H9 (cell line): Measurements from ENCODE around the gene CDH16. TPM values are rescaled to one million over a fixed set of nuclear protein-coding genes. Genes with fewer than 3 reads are reported as not detected.

Experiments
- DNase-seq: peaks from one replicate; pipeline ENCODE4 v3.0.0-alpha.2; 2017
- H2AFZ ChIP-seq: one replicate; pipeline ENCODE4 v1.6.1; 2013; ENCODE audit warnings: mild to moderate bottlenecking, low read length, control low read depth, moderate library complexity
- H2AK5ac ChIP-seq: 2 replicates; pipeline ENCODE4 v1.6.1; 2013; ENCODE audit warnings: low read length, control low read depth, mixed read lengths; ENCODE audit not compliant: insufficient read length
- H2BK120ac ChIP-seq: one replicate; pipeline ENCODE4 v1.6.1; 2013; ENCODE audit warnings: low read depth, mild to moderate bottlenecking, low read length, control low read depth, inconsistent platforms; ENCODE audit not compliant: poor library complexity, severe bottlenecking
- H2BK12ac ChIP-seq: 2 replicates; pipeline ENCODE4 v1.6.1; 2013; ENCODE audit warnings: low read length, control low read depth, mixed read lengths, low read depth; ENCODE audit not compliant: insufficient read length
- H2BK15ac ChIP-seq: 2 replicates; pipeline ENCODE4 v1.6.1; 2013; ENCODE audit warnings: low read depth, low read length, control low read depth
- H2BK20ac ChIP-seq: one replicate; pipeline ENCODE4 v1.6.1; 2013; ENCODE audit warnings: low read depth, mild to moderate bottlenecking, low read length, control low read depth, inconsistent platforms; ENCODE audit not compliant: poor library complexity, severe bottlenecking
- H2BK5ac ChIP-seq: 2 replicates; pipeline ENCODE4 v1.6.1; 2013; ENCODE audit warnings: low read length, control low read depth, mixed read lengths; ENCODE audit not compliant: insufficient read length
- H3K14ac ChIP-seq: 2 replicates; pipeline ENCODE4 v1.6.1; 2013; ENCODE audit warnings: low read length, control low read depth; ENCODE audit not compliant: insufficient read depth
- H3K18ac ChIP-seq: 2 replicates; pipeline ENCODE4 v1.6.1; 2013; ENCODE audit warnings: low read depth, mild to moderate bottlenecking, mixed read lengths, low read length, control low read depth; ENCODE audit not compliant: insufficient read length
- H3K23ac ChIP-seq: 2 replicates; pipeline ENCODE4 v1.6.1; 2013; ENCODE audit warnings: low read length, control low read depth, mixed read lengths, low read depth; ENCODE audit not compliant: insufficient read length
- H3K23me2 ChIP-seq: 2 replicates; pipeline ENCODE4 v1.6.1; 2013; ENCODE audit warnings: low read depth, mild to moderate bottlenecking, mixed read lengths, low read length, control low read depth; ENCODE audit not compliant: insufficient read length, poor library complexity, severe bottlenecking
- H3K27ac ChIP-seq: 2 replicates; pipeline ENCODE4 v1.5.1; 2013; ENCODE audit warnings: low read length, control low read depth, mixed read lengths, low read depth; ENCODE audit not compliant: insufficient read length
- H3K27me3 ChIP-seq: 2 replicates; pipeline ENCODE4 v1.6.1; 2013; ENCODE audit warnings: low read length, control low read depth, inconsistent platforms; ENCODE audit not compliant: insufficient read depth
- H3K4ac ChIP-seq: 2 replicates; pipeline ENCODE4 v1.6.1; 2013; ENCODE audit warnings: low read depth, mild to moderate bottlenecking, control low read depth, inconsistent platforms, low read length, moderate library complexity
- H3K4me1 ChIP-seq: 2 replicates; pipeline ENCODE4 v1.6.1; 2013; ENCODE audit warnings: low read length, control low read depth, inconsistent platforms; ENCODE audit not compliant: insufficient read depth
- H3K4me2 ChIP-seq: 2 replicates; pipeline ENCODE4 v1.6.1; 2013; ENCODE audit warnings: low read length, control low read depth, mixed read lengths; ENCODE audit not compliant: insufficient read length, insufficient read depth
- H3K56ac ChIP-seq: 2 replicates; pipeline ENCODE4 v1.6.1; 2013; ENCODE audit warnings: low read depth, mild to moderate bottlenecking, mixed read lengths, low read length, control low read depth; ENCODE audit not compliant: insufficient read length
- H3K79me1 ChIP-seq: 2 replicates; pipeline ENCODE4 v1.6.1; 2013; ENCODE audit warnings: low read depth, mild to moderate bottlenecking, moderate library complexity, low read length, control low read depth, inconsistent platforms; ENCODE audit not compliant: insufficient read depth, poor library complexity, severe bottlenecking
- H3K79me2 ChIP-seq: 2 replicates; pipeline ENCODE4 v1.6.1; 2013; ENCODE audit warnings: low read length, control low read depth, inconsistent platforms; ENCODE audit not compliant: insufficient read depth
- H3K9ac ChIP-seq: 2 replicates; pipeline ENCODE4 v1.6.1; 2013; ENCODE audit warnings: low read length, control low read depth, mixed read lengths; ENCODE audit not compliant: insufficient read length; ENCODE audit errors: extremely low read depth
- H3K9me3 ChIP-seq: one replicate; pipeline ENCODE4 v1.6.1; 2013; ENCODE audit warnings: low read depth, low read length, inconsistent platforms; ENCODE audit not compliant: control insufficient read depth
- H3T11ph ChIP-seq: one replicate; pipeline ENCODE4 v1.6.1; 2013; ENCODE audit warnings: mild to moderate bottlenecking, low read length, control low read depth, inconsistent platforms
- H4K20me1 ChIP-seq: one replicate; pipeline ENCODE4 v1.6.1; 2013; ENCODE audit not compliant: control insufficient read depth, insufficient read length, insufficient read depth
- H4K5ac ChIP-seq: 2 replicates; pipeline ENCODE4 v1.6.1; 2013; ENCODE audit warnings: low read depth, mild to moderate bottlenecking, mixed read lengths, low read length, control low read depth; ENCODE audit not compliant: insufficient read length
- H4K8ac ChIP-seq: replicated peaks from 2 replicates; pipeline ENCODE4 v1.6.1; 2013; ENCODE audit warnings: low read length, control low read depth, mixed read lengths, low read depth; ENCODE audit not compliant: insufficient read length
- H4K91ac ChIP-seq: 2 replicates; pipeline ENCODE4 v1.6.1; 2013; ENCODE audit warnings: low read depth, mild to moderate bottlenecking, moderate library complexity, mixed read lengths, low read length, control low read depth; ENCODE audit not compliant: insufficient read length
- H3K27ac Mint-ChIP-seq, 3 experiments: 2 replicates in 2 of 3; 3 replicates in 1 of 3; pipeline ENCODE4 v1.8.0; 2020 to 2021; ENCODE audit warnings: mixed read lengths in 3 of 3, mild to moderate bottlenecking in 1 of 3, moderate library complexity in 1 of 3
- H3K27me3 Mint-ChIP-seq: 2 replicates; pipeline ENCODE4 v1.8.0; 2021; ENCODE audit warnings: low read depth, mild to moderate bottlenecking, moderate library complexity, mixed read lengths
- H3K36me3 Mint-ChIP-seq, 3 experiments: 2 replicates in 2 of 3; 3 replicates in 1 of 3; pipeline ENCODE4 v1.8.0; 2020 to 2021; ENCODE audit warnings: low read depth in 3 of 3, mixed read lengths in 3 of 3; ENCODE audit not compliant: insufficient read depth in 1 of 3
- H3K4me1 Mint-ChIP-seq, 2 experiments: 2 replicates each; pipeline ENCODE4 v1.8.0; 2020; ENCODE audit warnings: mixed read lengths in 2 of 2
- H3K4me3 Mint-ChIP-seq, 2 experiments: 2 replicates in 1 of 2; 3 replicates in 1 of 2; pipeline ENCODE4 v1.8.0; 2020 to 2021; ENCODE audit warnings: mild to moderate bottlenecking in 2 of 2, mixed read lengths in 2 of 2, moderate library complexity in 1 of 2
- H3K9me3 Mint-ChIP-seq, 2 experiments: 2 replicates in 1 of 2; 3 replicates in 1 of 2; pipeline ENCODE4 v1.8.0; 2020; ENCODE audit warnings: mild to moderate bottlenecking in 2 of 2, mixed read lengths in 2 of 2, moderate library complexity in 1 of 2
- WGBS: extraction: QIAGEN DNeasy Blood & Tissue Kit; methylation state at CpG from one replicate; pipeline ENCODE4 v1.1.7; 2013; ENCODE audit warnings: missing lambda C conversion rate, low lambda C conversion rate, mixed read lengths; ENCODE audit not compliant: insufficient read length; ENCODE audit errors: extremely low coverage; 5-methylcytosine and 5-hydroxymethylcytosine counted together
- total RNA-seq: library from RNA; stranded (reverse); gene quantifications from 2 replicates; pipeline ENCODE4 v1.2.1, GENCODE V29; 2021
- TF ChIP-seq, protein P1 (sequence below): fragments of 200-600 bp; sonication (generic); conservative IDR thresholded peaks from 3 replicates; pipeline ENCODE4 v1.8.0; 2021; ENCODE audit warnings: antibody characterized with exemption, mild to moderate bottlenecking

The CDH16 gene
- total RNA-seq, 1 experiment from 2014 or later: not detected

- no peak overlapping the region for H3K9ac ChIP-seq
Observed at GRCh38 chr16:66964049-66964448, 45.4 kb upstream of the CDH16 start.

More at GRCh38 chr16:66964049-66964448, 45.4 kb upstream of the CDH16 start:
- H2BK120ac ChIP-seq: no peak overlapping the region
- H4K8ac ChIP-seq: no peak overlapping the region
- no peak overlapping the region for H3T11ph ChIP-seq
- H3K79me1 ChIP-seq: no peaks in the 10 kb centered on the region
- no peak overlapping the region for H3K4me2 ChIP-seq
- no peak overlapping the region for H2BK20ac ChIP-seq
- Mint-ChIP-seq H3K27ac (no peak overlapping the region), H3K4me1 (peaks cover 4 to 15% of the 10 kb centered on the region in 2 experiments), H3K9me3 (no peaks in the 10 kb centered on the region), H3K27me3 (peaks cover 9% of the 10 kb centered on the region), H3K36me3 (no peaks in the 10 kb centered on the region; a peak in 1 of 7 replicates), H3K4me3 (no peak overlapping the region)
- no peak overlapping the region for H3K27ac ChIP-seq
- H3K14ac ChIP-seq: no peak overlapping the region
- H4K5ac ChIP-seq: no peak overlapping the region
- no peaks in the 10 kb centered on the region for H3K23me2 ChIP-seq
- no peak overlapping the region for H2AFZ ChIP-seq
- H4K20me1 ChIP-seq: no peaks in the 10 kb centered on the region
- no peaks in the 10 kb centered on the region for H3K79me2 ChIP-seq
- no peaks in the 10 kb centered on the region for H3K9me3 ChIP-seq
- no peak for DNase-seq
- H2AK5ac ChIP-seq: no peak overlapping the region
- no peaks in the 10 kb centered on the region for H3K27me3 ChIP-seq
- no CpG with 5 or more reads among the region's 6 CpGs for WGBS
- no peak overlapping the region for H3K56ac ChIP-seq
- H2BK5ac ChIP-seq: no peak overlapping the region
- H3K18ac ChIP-seq: no peak overlapping the region
- H3K4ac ChIP-seq: no peak overlapping the region
- no peak overlapping the region for H3K23ac ChIP-seq
- no peak overlapping the region for H2BK12ac ChIP-seq
- H3K4me1 ChIP-seq: no peaks in the 10 kb centered on the region
- no peak overlapping the region for H2BK15ac ChIP-seq
- no peak overlapping the region for H4K91ac ChIP-seq
- TF ChIP-seq, protein P1, sequence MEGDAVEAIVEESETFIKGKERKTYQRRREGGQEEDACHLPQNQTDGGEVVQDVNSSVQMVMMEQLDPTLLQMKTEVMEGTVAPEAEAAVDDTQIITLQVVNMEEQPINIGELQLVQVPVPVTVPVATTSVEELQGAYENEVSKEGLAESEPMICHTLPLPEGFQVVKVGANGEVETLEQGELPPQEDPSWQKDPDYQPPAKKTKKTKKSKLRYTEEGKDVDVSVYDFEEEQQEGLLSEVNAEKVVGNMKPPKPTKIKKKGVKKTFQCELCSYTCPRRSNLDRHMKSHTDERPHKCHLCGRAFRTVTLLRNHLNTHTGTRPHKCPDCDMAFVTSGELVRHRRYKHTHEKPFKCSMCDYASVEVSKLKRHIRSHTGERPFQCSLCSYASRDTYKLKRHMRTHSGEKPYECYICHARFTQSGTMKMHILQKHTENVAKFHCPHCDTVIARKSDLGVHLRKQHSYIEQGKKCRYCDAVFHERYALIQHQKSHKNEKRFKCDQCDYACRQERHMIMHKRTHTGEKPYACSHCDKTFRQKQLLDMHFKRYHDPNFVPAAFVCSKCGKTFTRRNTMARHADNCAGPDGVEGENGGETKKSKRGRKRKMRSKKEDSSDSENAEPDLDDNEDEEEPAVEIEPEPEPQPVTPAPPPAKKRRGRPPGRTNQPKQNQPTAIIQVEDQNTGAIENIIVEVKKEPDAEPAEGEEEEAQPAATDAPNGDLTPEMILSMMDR: no peak
